Endothelial cell (in vitro differentiated cells): ENCODE data around the gene EBF3. TPM values are rescaled to one million over a fixed set of nuclear protein-coding genes. Genes with fewer than 3 reads are reported as not detected.

ENCODE experiments used
- DNase-seq: peaks from one replicate; pipeline ENCODE4 v3.0.0; 2021; ENCODE audit warnings: low spot score
- H3K27ac Mint-ChIP-seq: one replicate; pipeline ENCODE4 v1.8.0; 2021; ENCODE audit warnings: mixed read lengths, inconsistent platforms; ENCODE audit not compliant: unreplicated experiment
- H3K27me3 Mint-ChIP-seq: one replicate; pipeline ENCODE4 v1.8.0; 2021; ENCODE audit warnings: mild to moderate bottlenecking, moderate library complexity, mixed read lengths, inconsistent platforms; ENCODE audit not compliant: unreplicated experiment
- H3K36me3 Mint-ChIP-seq: one replicate; pipeline ENCODE4 v1.8.0; 2021; ENCODE audit warnings: mild to moderate bottlenecking, low read depth, mixed read lengths, inconsistent platforms; ENCODE audit not compliant: unreplicated experiment
- H3K4me1 Mint-ChIP-seq: one replicate; pipeline ENCODE4 v1.8.0; 2021; ENCODE audit warnings: mild to moderate bottlenecking, mixed read lengths, inconsistent platforms; ENCODE audit not compliant: unreplicated experiment
- H3K4me3 Mint-ChIP-seq: one replicate; pipeline ENCODE4 v1.8.0; 2021; ENCODE audit warnings: mild to moderate bottlenecking, mixed read lengths, inconsistent platforms; ENCODE audit not compliant: unreplicated experiment
- H3K9me3 Mint-ChIP-seq: one replicate; pipeline ENCODE4 v1.8.0; 2021; ENCODE audit warnings: mixed read lengths, inconsistent platforms; ENCODE audit not compliant: unreplicated experiment
- CTCF ChIP-seq: fragments of 200-600 bp; sonication (generic); IDR thresholded peaks from one replicate; pipeline ENCODE4 v1.5.0; 2021; ENCODE audit warnings: antibody characterized with exemption; ENCODE audit not compliant: unreplicated experiment
- total RNA-seq: library from RNA; stranded (reverse); fragmentation: NEBNext Ultra II Directional; extraction: Animal tissue kit (Norgen Biotek cat#: 25700); gene quantifications from one replicate; pipeline ENCODE4 v1.2.1, GENCODE V29; 2021; ENCODE audit not compliant: unreplicated experiment

EBF3 gene
- total RNA-seq, 1 donor from 2014 or later = 1.3 TPM

GRCh38 chr10:129882291-129883010 is 81.6 kb downstream of the EBF3 start:
- Mint-ChIP-seq H3K4me3 (no peak overlapping the region), H3K9me3 (no peaks in the 10 kb centered on the region)
- TF ChIP-seq CTCF = no peak

GRCh38 chr10:129881641-129882040 is 82.4 kb downstream of the EBF3 start:
- no peaks in the 10 kb centered on the region for H3K4me1 Mint-ChIP-seq
- peaks cover 5% of the 10 kb centered on the region for H3K27me3 Mint-ChIP-seq
- H3K9me3 Mint-ChIP-seq = no peaks in the 10 kb centered on the region
- no peak overlapping the region for H3K4me3 Mint-ChIP-seq
- no peak overlapping the region for H3K27ac Mint-ChIP-seq
- TF ChIP-seq CTCF = no peak
- H3K36me3 Mint-ChIP-seq = no peaks in the 10 kb centered on the region
- no peak for DNase-seq

More at GRCh38 chr10:129882291-129883010, 81.6 kb downstream of the EBF3 start:
- H3K27me3 Mint-ChIP-seq = peaks cover 2% of the 10 kb centered on the region
- no peaks in the 10 kb centered on the region for H3K4me1 Mint-ChIP-seq
- no peak overlapping the region for H3K27ac Mint-ChIP-seq
- DNase-seq = no peak
- no peaks in the 10 kb centered on the region for H3K36me3 Mint-ChIP-seq

GRCh38 chr10:129880191-129880870 is 83.7 kb downstream of the EBF3 start:
- Mint-ChIP-seq H3K27ac (no peak overlapping the region), H3K27me3 (peaks cover 5% of the 10 kb centered on the region)

GRCh38 chr10:129879655-129880054 is 84.4 kb downstream of the EBF3 start:
- Mint-ChIP-seq H3K9me3 (no peaks in the 10 kb centered on the region), H3K27me3 (peaks cover 5% of the 10 kb centered on the region), H3K27ac (no peak overlapping the region), H3K4me1 (no peaks in the 10 kb centered on the region), H3K36me3 (no peaks in the 10 kb centered on the region), H3K4me3 (no peak overlapping the region)
- no peak for DNase-seq
- TF ChIP-seq CTCF = no peak

More at GRCh38 chr10:129880191-129880870, 83.7 kb downstream of the EBF3 start:
- H3K4me3 Mint-ChIP-seq = no peak overlapping the region
- no peaks in the 10 kb centered on the region for H3K9me3 Mint-ChIP-seq
- DNase-seq = no peak
- H3K4me1 Mint-ChIP-seq = no peaks in the 10 kb centered on the region
- TF ChIP-seq CTCF = no peak
- no peaks in the 10 kb centered on the region for H3K36me3 Mint-ChIP-seq

- no peaks in the 10 kb centered on the region for H3K9me3 Mint-ChIP-seq
- no peak overlapping the region for H3K27ac Mint-ChIP-seq
- no peak for DNase-seq
- H3K4me1 Mint-ChIP-seq = no peaks in the 10 kb centered on the region
- H3K36me3 Mint-ChIP-seq = no peaks in the 10 kb centered on the region
- no peak for TF ChIP-seq CTCF
- H3K4me3 Mint-ChIP-seq = no peak overlapping the region
- H3K27me3 Mint-ChIP-seq = peaks cover 5% of the 10 kb centered on the region
Measured at GRCh38 chr10:129878835-129879234, 85.2 kb downstream of the EBF3 start.
